Measurements from ENCODE around the gene RNF38.

- no peak for TF ChIP-seq TAF1 (IDR thresholded peaks at IDR 0.05; ENCODE audit: borderline replicate concordance, low read depth, low read length)
- TF ChIP-seq POLR2A (IDR thresholded peaks at IDR 0.05; ENCODE audit: low read depth, low read length) = no peak
- no peak for TF ChIP-seq POLR2AphosphoS5 (IDR thresholded peaks at IDR 0.05; ENCODE audit: low read depth, low read length)
Measured at GRCh38 chr9:36389590-36389989, 10.5 kb downstream of the RNF38 start.

Measured in GM12892 (cell line).